Measurements from ENCODE around the gene TBC1D32.

DNA sequence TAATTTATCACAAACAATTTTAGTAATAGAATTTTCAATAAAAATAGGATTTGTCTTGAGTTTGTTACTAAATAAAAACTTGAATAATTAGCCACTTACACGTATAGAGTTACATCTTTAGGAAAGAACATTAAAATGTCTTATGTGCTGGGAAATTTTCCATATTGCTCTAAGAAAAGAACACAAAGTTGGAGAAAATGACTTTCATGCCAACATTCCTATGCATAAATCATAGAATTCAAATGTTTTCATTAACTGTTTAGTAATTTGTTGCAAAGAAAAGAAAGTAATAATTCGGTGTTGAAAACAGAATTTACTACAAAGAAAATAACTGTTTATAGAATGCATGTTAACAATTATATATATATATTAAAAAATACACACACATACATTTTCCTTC lies 4.7 kb upstream of the TBC1D32 start:
- TF ChIP-seq POLR2A (IDR thresholded peaks at IDR 0.05; ENCODE audit: low read depth, low read length) (no peak), POLR2AphosphoS5 (IDR thresholded peaks at IDR 0.05; ENCODE audit: low read depth, low read length) (no peak)
